Measurements from ENCODE around the gene PCDHA13.
"Not testable (repeated sequence)": the region's sequence is repeated elsewhere in the genome, so short reads cannot be mapped to it uniquely, and the experiment has no call there.

PCDHA13 gene, protein sequence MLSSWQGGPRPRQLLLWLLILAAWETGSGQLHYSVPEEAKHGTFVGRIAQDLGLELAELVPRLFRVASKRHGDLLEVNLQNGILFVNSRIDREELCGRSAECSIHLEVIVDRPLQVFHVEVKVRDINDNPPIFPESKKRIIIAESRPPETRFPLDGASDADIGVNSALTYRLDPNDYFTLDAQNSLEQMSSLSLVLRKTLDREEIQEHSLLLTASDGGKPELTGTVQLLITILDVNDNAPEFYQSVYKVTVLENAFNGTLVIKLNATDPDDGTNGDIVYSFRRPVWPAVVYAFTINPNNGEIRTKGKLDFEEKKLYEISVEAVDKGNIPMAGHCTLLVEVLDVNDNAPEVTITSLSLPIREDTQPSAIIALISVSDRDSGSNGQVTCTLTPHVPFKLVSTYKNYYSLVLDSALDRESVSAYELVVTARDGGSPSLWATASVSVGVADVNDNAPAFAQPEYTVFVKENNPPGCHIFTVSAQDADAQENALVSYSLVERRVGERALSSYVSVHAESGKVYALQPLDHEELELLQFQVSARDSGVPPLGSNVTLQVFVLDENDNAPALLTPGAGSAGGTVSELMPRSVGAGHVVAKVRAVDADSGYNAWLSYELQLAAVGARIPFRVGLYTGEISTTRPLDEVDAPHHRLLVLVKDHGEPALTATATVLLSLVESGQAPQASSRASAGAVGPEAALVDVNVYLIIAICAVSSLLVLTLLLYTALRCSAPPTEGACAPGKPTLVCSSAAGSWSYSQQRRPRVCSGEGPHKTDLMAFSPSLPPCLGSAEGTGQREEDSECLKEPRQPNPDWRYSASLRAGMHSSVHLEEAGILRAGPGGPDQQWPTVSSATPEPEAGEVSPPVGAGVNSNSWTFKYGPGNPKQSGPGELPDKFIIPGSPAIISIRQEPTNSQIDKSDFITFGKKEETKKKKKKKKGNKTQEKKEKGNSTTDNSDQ

DNA sequence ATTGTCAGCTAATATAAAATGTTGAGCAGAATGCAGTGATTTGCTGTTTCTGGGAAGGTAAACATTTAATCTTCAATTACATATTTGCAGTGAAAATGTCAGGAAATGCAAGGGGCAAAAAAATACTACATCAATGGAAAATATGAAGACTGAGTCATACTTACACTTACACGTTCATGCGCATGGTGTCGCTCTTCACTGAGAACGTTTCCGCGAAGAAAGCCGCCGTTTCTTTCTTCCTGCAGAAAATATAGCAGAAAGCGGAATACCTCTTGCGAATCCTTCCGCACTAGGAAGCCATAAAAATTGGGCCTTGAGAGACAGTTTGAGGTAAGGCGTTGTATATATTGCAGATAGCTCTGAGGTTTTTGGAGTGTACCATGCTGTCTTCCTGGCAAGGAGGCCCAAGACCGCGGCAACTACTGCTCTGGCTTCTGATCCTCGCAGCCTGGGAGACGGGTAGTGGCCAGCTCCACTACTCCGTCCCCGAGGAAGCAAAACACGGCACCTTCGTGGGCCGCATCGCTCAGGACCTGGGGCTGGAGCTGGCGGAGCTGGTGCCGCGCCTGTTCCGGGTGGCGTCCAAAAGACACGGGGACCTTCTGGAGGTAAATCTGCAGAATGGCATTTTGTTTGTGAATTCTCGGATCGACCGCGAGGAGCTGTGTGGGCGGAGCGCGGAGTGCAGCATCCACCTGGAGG lies at the start of gene PCDHA13:
TSS of gene PCDHA13 (plus strand) at position 236 of the 702 bp plus-strand sequence. CDS start at position 381, 145 bp downstream.
- DNase-seq = no peak

DNA sequence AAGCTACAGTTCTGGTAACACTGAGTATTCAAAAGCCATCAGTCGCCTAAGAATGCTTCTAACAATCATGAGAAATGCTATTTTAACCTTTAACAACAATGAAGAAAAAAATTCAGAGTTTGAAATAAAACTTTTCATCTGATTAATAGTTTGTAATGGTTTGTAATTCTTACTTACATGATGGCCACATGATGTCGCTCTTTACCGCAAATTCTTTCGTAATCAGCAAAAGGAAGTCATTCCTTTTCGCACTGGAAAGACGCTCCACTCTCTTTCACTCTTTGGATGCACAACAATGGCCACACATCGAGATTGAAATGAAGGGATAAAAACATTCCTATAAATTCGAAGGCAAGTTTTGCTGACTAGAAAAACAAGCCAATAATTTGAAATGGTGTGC lies 47.9 kb upstream of the PCDHA13 start, which contains the start of gene PCDHA7:
TSS of gene PCDHA7 (plus strand) at position 277 of the 400 bp plus-strand sequence. CDS start at position 392, 115 bp downstream.
- DNase-seq = no peak

GRCh38 chr5:140834439-140835008 lies 47.4 kb upstream of the PCDHA13 start:
- DNase-seq = not testable (repeated sequence)

- no peak for DNase-seq
These were observed 46.1 kb upstream of the PCDHA13 start for GRCh38 chr5:140835622-140836510.

DNA sequence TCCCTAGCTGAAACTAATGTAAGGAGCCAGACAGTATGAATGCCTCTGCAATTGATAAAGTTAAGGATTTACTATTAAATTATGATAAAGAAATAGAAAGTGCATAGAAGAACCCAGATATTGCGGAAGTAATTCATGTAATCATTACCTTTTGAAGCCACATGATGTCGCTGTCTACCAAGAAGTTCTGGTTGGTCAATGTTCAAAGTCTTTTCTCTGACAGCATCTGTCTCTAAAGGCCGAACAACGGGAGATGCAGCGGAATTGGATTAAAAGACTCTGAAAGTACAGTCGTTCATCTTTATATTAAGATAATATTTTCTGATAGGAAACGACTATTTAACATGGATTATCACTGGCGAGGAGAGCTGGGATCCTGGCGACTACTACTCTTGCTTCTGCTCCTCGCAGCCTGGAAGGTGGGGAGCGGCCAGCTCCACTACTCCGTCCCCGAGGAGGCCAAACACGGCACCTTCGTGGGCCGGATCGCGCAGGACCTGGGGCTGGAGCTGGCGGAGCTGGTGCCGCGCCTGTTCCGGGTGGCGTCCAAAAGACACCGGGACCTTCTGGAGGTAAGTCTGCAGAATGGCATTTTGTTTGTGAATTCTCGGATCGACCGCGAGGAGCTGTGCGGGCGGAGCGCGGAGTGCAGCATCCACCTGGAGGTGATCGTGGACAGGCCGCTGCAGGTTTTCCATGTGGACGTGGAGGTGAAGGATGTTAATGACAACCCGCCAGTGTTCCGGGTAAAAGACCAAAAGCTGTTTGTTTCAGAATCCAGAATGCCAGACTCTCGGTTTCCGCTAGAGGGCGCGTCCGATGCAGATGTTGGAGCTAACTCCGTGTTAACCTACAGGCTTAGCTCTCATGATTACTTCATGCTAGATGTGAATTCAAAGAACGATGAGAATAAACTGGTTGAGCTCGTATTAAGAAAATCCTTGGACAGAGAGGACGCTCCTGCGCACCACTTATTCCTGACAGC lies 40.7 kb upstream of the PCDHA13 start, which contains the start of gene PCDHA8:
TSS of gene PCDHA8 (plus strand) at position 210 of the 985 bp plus-strand sequence. CDS start at position 345, 135 bp downstream.
- DNase-seq = no peak

- DNase-seq = no peak
These were observed 38.9 kb upstream of the PCDHA13 start for GRCh38 chr5:140842798-140843733.

DNA sequence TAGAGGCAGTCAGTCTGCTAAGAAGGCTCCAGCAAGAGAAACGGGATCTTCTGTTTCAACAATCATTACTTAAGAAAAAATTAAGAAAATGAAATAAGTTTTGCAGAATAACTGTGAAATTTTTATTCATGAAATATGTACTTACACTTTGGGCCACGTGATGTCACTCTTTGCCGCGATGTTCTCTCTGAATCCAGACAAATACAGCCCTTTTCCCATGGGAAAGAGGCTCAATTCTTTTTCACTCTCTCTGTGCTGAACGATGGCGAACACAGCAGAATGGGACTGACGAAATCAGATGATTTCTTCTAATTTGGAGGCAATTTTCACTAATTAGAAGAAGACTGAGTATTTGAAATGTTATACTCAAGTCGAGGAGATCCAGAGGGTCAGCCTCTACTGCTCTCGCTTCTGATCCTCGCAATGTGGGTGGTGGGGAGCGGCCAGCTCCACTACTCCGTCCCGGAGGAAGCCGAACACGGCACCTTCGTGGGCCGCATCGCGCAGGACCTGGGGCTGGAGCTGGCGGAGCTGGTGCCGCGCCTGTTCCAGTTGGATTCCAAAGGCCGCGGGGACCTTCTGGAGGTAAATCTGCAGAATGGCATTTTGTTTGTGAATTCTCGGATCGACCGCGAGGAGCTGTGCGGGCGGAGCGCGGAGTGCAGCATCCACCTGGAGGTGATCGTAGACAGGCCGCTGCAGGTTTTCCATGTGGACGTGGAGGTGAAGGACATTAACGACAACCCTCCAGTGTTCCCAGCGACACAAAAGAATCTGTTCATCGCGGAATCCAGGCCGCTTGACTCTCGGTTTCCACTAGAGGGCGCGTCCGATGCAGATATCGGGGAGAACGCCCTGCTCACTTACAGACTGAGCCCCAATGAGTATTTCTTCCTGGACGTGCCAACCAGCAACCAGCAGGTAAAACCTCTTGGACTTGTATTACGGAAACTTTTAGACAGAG lies 33.5 kb upstream of the PCDHA13 start, which contains the start of gene PCDHA9:
TSS of gene PCDHA9 (plus strand) at position 244 of the 964 bp plus-strand sequence. CDS start at position 358, 114 bp downstream.
- DNase-seq = not testable (repeated sequence)

- DNase-seq = not testable (repeated sequence)
These were observed 31.9 kb upstream of the PCDHA13 start for GRCh38 chr5:140849831-140850634.

GRCh38 chr5:140855772-140856674 lies 25.9 kb upstream of the PCDHA13 start, which contains the start of gene PCDHA10:
Gene PCDHA10, plus strand, starts transcription at chr5:140855897. Its CDS starts 152 bp downstream, at chr5:140856049.
- DNase-seq = no peak

- no peak for DNase-seq
These were observed 24.5 kb upstream of the PCDHA13 start for GRCh38 chr5:140857177-140857986.

GRCh38 chr5:140857987-140858240 lies 24.0 kb upstream of the PCDHA13 start:
- no peak for DNase-seq

DNA sequence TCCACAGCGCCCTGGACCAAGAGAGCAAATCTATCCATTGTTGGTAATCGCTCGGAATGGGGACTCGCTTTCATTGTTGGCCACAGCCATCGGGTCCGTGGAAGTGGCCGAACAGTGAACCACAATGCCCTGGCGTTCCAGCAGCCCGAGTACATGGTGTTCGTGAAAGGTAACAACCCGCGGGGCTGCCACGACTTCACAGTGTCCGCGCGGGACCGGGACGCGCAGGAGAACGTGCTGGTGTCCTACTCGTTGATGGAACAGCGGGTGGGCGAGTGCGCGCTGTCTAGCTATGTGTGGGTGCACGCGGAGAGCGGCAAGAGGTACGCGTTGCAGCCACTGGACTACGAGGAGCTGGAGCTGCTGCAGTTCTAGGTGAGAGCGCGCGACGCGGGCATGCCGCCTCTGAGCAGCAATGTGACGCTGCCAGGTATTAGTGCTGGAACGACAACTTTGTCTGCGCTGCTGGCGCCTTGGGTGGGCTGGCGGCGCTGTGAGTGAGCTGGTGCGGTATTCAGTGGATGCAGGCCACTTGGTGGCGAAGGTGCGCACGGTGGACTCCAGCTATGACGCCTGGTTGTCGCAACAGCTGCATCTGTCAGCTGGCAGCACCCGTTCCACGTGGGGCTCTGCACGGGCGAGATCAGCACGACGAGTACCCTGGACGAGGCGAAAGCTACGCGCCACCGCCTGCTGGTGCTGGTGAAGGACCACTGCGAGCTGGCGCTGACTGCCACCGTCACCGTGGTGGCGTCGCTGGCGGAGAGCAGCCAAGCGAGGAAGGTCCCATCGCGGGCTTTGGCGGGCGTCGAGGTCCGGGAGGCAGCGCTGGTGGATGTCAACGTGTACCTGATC lies 19.3 kb upstream of the PCDHA13 start:
- no peak for DNase-seq

- DNase-seq = no peak
These were observed 13.0 kb upstream of the PCDHA13 start, which contains the start of gene PCDHA11 for GRCh38 chr5:140868721-140869554. Gene PCDHA11, plus strand, starts transcription at chr5:140868957. Its CDS starts 147 bp downstream, at chr5:140869104.

All from stimulated activated naive CD4-positive, alpha-beta T cell (primary cell).